HG02970 (cell line): Measurements from ENCODE around the gene MRPL39.

Source experiments
- ATAC-seq: cut with Tn5 transposase; IDR thresholded peaks from one replicate; pipeline ENCODE4 v1.9.1; 2021; ENCODE audit warnings: mild to moderate bottlenecking, moderate library complexity, moderate number of reproducible peaks; ENCODE audit not compliant: unreplicated experiment, low FRiP score

MRPL39 gene

DNA sequence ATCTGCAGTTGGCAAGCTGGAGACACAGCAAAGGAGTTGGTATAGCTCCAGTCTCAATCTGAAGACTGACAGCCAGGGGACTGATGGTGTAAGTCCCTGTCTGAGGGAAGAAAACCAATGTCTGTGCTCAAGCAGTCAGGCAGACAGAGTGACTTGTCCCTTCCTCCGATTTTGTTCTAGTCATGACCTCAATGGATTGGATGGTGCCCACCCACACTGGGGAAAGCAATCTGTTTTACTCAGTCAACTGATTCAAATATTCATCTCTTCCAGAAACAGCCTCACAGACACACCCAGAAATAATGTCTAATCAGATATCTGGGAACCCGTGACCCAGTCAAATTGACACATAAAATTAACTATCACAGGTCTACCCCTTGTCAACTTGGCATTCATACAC is 11.9 kb upstream of the MRPL39 start:
- ATAC-seq, result no peak

DNA sequence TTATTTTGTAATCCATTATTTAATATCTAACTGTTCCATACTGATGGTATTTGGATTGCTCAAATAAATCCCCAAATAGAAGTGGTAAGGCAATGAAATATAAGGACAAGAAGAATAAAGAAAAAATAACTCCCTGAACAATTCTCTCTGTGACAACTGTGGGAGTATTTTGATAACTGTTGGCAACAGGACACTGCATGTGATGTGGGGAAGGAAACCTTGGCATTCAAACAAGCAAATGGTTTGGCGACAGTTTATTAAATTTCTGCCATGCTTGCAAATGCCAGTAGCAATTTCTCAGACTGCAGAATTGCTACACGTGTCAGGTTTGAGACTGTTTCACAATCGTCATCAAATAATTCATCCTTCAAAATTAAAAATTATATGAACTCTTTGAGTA is 8.6 kb upstream of the MRPL39 start:
- no peak for ATAC-seq

DNA sequence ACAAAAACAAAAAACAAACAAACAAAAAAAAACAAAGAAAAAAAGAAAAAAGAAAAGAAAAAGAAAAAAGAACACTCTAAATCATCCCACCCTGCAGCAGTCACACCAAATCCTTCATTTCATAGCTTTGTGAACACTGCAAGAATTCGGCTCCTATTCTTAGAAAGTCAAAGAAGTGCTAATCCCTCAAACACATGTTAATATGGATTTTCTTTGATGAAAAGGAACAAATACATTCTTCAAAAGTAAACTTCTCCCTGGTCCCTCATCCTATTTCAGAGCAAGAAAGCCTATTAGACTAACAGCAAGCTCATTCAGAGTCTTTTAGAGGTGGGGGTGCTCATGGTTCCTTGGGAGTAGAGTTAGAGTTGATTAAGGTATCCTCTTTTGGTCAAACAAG is 7.2 kb upstream of the MRPL39 start:
- no peak for ATAC-seq

DNA sequence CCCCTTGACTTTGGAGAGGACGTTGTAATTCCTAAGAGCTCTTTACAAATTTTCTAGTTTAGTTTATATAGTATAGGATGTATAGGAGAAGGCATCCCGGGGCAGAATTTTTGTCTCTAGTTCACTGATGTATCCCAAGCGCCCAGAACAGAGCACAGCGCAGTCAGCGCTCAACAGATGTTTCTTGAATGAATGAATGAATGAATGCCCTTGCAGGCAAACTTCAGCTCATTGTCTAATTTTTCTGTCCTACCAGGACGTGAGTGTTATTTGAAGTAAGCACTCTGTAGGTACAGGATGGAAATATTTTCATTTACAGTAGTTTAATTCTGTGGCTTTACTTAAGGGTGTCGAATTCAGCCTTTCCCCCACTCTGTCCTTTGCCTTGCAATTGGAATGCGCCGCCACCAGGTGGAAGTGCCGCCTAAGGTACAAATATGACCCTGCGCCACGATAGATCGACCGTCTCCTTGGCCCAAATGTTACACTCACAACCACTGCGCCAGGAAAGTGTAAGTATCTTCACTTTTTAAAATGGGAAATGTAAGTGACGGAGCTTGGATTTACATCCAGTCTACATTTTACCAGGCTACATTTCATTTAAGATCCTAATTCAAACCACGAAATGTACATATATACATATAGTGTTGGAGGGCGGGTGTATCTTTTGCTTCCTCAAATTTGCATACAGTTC is 910 bp upstream of the MRPL39 start:
- ATAC-seq, result peak; percentile 66

DNA sequence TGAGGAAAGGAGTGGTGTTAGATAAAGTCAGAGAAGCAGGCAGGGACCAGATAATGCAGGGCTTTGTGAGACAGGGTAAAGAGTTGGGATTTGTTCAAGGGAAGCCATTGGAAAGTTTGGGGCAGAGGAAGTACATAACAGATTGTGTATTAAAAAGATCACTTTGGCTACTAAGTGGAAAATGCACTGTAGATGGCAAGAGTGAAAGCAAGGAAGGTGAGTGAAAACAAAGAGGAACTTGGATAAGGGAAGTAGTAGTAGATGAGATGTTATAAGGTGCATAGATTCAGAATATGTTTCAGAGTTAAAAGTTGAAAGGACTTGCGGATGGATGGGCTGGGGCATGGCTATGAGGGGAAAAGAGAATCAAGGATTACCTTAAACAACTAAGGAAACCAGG is 17.4 kb downstream of the MRPL39 start:
- no peak for ATAC-seq

DNA sequence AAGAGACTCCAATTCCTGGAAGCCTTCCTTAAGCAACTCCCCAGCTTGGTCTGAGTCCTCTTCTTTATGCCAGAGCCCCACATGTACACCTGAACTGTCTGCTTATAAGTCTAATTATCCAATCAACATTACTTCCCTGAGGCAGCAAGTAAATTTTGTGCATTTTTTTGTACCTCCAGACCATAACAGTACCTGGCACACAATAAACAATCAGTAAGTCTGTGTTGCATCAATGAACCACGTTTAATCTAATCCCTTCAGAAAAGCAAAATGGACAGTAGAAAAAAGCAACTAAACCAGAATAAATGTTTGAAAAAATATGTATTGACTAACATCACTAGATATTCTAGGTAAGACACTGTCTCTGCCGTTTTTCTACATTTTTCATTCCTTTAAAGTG is 20.5 kb downstream of the MRPL39 start:
- no peak for ATAC-seq

DNA sequence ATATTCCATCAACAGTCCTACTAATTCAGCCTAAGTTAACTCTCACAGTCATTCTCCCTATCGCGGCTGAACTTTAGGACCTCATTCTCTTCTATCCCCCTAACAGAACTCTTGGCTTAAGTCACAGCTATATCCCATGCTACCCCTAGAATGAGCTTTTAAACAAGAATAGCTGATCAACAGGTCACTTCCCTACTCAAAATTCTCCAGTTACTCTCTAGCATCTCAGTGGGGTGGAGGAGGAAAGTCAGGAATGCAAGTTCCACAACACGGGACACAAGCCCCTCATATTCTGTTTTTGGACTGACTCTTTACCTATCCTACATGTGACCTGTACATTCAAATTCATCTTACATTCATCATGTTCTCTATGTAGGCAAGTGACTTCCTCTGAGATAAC is 21.0 kb downstream of the MRPL39 start:
- ATAC-seq, result no peak

DNA sequence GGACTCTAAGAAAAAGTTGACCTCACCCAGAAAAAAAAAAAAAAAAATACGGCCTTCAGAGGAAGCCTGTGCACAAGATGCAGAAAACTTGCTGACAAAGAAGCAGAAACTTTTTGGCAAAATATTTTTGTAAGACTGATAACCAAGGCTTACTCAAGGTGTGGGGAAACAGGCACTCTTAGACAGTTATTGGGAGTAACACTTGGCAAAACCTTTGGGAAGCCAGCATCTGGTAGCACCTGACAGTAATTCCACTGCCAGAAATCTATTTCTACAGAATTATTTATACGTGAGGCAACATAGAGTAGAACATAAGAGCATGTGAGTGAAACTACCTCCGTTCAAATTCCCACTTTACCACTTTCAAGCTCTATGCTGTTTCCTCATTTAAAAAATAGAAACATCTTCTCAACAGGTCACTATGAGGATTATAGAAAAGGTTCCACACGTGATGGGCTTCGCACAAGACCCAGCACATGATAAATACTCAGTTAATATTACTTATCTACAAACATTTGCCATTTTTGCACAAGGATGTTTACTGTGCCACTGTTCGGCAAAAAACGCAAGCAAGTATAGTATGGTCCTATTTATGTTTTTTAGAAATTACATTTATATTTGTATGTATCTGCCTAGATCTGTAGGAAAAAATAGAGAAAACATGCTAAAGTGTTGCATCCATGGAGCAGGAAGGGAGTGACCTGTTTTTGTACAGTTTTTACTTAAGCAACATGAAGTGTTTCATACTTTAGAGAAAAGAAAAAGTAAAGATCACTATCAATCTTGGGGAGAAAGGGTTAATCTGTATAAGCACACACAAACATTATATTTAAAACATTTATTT is 22.2 kb downstream of the MRPL39 start:
- no peak for ATAC-seq

DNA sequence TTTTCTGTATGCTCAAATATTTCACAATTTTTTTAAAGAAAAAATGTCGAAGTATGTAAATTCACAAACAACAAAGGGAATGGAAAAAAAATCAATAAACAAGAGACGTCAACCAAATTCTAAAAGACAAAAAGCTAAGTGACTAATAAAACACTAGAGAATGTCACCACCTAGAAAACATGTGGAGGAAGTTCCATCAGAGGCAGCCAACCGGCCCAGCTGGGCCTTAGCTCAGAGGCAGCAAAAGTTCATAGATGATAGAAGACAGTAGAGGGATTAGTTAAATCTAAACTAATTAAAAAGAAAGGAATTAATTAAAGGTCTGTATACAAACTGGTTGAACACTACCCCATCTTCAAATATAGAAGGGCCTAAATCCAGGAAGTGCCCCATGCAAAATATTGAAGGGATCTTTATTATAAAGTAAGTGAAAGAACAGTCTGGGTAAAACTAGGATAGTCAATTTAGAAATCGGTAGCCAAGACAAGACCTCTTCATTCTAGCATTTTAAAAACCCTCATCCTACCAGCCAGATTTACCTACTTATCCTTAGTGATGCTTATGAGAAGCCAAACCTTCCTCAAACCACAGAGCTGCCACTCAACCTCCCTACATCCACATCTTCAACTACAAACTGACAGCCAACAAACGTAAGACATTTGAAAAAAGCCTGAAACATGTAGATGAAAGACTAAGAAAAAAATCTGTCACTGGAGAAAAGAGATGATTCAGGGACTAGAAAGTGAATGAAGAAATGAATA is 23.7 kb downstream of the MRPL39 start:
- ATAC-seq, result no peak

DNA sequence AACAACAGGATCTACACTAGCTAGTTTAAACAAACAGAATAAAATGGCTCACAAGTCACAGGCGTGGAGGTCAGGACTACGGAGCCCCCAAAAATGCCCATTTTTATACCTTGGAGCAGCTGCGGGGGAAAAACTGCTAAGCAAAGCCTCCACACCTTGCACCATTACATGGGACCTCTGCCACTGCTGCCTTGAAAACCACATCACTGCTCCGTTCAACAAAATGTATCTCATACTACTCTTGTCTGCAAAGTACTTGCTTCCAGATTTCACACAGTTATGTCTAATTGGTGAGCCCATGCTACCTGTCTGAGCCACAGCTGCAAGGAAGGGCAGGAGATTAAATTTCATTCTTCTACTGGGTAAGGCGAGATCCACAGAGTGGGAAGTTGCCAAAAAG is 24.4 kb downstream of the MRPL39 start:
- no peak for ATAC-seq

DNA sequence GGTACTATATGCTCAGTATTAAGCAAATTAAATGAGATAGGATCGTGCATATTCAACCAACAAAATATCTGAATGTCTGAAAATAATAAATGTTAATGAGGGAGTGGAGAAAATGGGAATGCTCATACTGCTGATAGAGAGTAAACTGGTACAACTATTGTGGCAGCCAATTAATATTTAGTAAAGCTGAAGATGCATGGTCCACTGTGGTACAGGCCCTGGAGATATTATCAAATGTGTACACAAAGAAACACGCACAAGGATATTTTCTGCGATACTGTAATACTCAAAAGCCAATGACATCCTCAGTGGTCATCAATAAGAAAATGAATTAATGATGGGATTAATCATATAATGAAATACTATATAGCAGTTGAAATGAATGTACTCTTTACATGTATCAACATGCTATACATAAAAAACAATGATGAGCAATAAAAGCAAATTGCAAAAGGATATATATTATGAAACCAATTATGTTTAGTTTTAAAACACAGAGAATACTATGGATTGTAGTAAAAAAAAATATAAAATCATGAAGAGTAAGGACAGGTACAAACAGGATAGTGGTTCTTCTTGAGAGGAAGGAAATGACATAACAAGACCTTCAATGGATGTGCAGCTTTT is 25.0 kb downstream of the MRPL39 start:
- no peak for ATAC-seq

DNA sequence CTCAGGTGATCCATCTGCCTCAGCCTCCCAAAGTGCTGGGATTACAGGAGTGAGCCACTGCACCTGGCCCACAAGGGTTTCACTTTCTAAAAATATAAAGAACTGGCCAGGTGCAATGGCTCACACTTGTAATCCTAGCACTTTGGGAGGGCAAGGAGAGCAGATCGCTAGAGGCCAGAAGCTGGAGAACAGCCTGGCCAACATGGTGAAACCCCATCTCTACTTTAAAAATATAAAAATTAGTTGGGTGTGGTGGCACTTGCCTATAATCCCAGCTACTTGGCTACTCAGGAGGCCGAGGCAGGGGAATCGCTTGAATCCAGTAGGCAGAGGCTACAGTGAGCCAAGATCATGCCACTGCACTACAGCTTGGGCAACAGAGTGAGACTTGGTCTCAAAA is 25.7 kb downstream of the MRPL39 start:
- no peak for ATAC-seq

DNA sequence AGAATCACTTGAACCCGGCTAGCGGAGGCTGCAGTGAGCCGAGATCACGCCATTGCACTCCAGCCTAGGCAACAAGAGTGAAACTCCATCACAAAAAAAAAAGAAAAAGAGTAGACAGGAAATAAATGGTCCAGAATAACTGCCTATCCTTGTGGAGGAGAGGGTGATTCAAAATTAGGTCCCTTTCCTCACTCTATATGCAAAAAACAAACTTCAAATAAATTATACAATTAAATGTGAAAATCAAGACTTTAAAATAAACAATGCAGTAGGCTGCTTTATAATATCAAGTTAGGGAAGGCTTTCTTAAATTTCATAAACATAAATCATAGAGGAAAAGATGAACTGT is 26.4 kb downstream of the MRPL39 start:
- ATAC-seq, result no peak

DNA sequence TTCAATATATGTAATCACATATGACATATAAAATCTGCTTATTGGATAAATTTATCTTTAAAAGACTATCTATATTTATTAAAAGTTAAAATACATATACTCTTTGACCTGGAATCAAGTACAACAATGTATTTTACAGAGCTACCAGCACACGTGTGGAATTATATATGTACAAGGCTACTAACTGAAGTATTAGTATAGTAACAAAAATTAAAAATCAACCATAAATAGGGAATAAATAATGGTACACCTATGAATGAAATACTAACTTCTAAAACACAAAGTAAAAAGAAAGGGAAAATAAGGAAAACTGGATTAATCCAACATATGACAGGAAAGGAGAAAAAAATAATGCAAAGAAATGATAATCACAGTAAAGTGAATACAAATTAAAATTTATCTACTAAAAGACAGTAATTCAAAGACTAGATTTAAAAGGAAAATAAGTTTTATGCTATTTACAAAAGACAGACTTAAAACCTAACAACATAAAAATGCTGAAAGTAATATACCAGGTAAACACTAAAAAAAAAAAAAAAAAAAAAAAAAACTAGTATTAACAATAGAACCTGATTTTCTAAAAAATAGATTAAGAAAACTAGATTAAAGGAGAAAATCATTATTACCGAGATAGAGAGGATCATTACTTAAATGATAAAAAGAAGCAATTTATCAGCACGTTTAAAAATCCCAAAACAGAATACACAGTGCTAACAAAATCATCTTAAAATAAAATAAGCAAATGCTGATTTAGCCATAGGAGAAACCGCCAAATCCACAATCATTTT is 27.9 kb downstream of the MRPL39 start:
- ATAC-seq, result no peak

DNA sequence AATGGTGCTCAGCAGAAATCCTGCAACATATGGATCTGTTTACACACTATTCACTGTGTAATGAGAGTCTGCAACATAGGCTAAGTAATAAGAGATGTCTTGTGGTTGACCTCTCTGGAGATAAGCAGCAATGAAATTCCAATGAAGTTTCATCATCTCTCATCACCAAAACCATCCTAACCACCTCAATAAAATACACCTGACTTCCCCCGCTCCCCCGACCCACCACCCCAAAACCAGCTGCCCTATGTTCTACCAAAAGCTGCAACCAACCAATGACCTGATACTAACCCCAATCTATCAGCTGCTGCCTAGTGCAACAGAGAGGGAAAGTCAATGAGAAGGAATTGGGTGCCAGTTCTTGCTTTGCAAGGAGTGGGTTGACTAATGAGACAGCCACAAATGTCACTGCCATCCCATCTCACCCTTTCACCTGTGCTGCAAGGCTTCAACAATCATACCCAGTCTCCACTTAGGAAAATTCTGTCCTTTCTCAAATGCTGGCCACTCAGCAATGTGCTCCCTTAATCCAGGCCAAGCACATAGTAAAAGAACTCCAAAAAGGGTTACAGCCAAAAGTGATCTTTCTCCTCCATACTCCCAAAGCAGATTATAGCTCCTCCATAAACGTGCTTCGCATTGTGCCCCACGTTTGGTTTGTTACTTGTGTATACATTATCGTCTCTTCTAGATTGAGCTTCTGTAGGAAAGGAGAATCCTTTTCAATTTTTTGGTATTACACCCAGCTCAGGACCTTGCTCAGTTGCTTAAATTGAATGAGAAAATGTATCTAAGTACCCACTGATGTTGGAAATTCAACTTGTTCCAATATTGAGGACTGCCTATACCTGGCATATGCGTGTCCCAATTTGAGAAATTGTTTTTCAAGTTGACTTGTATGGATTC is 29.0 kb downstream of the MRPL39 start:
- no peak for ATAC-seq

DNA sequence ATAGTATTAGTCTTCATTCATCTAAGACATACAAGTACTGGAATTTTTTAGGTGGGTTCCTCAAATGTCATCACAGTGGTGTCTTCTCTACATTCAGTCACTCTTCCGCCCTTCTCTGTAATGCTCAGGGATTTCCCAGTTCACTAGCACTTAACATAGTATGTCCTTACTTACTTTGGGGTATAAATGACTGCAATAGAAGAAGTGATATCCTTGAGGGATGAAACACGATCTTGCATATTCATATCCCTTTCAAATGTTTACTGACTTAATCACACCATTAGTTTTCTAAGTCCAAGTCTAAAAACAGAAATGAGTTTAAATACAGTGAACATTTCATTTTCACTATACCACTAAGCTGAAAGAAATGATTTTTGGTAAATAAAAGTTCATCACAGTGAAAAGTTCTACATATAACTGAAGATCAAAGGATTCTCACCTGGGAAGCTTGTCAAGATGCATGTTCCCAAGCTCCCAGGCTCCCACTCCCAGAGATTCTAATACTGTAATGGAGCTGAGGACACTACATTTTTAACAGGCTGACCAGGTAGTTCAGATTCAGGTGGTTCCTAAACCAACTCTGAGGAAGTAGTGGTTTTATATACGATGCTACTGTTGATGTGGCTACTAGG is 29.7 kb downstream of the MRPL39 start:
- ATAC-seq, result no peak

DNA sequence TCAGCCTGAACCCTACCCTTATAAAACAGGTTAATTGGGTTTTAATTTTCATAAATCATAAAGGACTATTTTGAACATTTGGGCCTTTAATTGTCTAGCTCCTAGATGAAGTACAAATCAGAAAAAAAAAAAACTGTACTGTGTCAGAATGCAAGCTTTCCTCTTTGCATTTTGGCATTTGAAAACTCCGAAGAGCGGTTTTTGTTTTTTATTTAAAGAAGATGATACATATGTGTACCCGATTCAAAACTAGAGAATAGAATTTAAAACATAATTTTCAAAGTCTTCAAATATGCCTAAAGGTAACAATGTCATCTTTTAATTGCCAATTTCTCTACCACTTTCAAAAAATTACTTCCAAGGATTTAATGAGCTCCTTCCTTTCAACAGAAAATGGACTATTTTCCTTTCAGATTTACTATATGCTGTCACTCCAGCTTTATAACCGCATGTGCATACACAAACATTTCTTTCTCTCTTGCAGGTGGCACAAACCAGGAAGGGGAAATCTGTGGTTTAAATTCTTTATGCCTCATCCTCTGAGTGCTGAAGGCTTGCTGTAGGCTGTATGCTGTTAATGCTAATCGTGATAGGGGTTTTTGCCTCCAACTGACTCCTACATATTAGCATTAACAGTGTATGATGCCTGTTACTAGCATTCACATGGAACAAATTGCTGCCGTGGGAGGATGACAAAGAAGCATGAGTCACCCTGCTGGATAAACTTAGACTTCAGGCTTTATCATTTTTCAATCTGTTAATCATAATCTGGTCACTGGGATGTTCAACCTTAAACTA is 33.7 kb downstream of the MRPL39 start:
- no peak for ATAC-seq

DNA sequence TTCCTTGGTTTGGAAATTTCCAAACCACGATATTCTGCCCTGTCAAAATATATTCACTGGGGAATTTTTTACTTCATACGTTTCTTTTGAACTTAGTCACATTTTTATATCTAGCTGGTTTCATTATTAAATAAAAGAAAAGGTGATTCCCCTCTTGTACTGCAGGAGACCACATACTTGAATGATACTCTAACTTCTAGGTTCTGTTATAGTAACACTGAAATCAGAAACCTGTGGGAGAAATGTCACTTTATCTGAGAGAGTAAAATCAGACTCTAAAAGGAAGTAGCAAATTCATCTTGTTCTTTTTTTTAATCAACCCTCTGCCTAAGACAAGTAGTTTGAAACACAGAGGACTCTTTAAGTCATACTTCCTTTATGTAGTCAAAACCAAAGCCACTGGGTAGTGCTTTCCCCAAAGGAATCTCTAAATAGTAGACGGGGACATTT is 34.4 kb downstream of the MRPL39 start:
- peak; percentile 43 for ATAC-seq
